ENCODE measurements around the gene C8G. TPM values are rescaled to one million over a fixed set of nuclear protein-coding genes. Genes with fewer than 3 reads are reported as not detected.

The C8G gene
- total RNA-seq, 1 experiment from 2014 or later: 0.53 TPM

- in situ Hi-C loops (cut with HindIII; ENCODE audit: low pct_unique_long_range_greater_than_20kb, low sequenced_read_pairs): loop anchor here (25.0 kb wide), 2 partner anchors 102 to 123 kb away; partner anchors contain the start of genes ABCA2, FUT7, NPDC1 and RABL6
Measured at GRCh38 chr9:136935651-136936050, 9.4 kb upstream of the C8G start.

DNA sequence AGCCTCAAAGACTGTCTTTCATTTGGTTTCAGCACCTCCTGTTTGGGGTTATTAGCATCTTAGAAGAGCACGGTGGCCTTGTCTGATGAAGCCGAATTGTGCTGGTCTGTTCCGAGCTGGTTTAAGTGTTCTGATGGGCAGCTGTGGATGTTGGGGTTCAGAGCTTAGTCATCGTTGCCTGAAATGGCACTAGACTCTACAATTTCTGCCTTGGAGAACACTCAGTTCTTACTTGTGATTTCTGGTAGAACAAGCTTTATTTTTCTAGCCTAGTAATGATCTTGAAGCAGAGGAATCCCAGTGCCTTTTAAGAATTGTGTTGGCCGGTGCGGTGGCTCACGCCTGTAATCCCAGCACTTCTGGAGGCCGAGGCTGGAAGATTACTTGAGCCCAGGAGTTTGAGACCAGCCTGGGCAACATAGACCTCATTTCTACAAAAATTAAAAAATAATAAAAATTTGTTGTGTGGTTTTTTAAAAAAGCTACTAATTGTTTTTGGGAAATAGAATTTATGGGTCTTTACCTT is 8.3 kb upstream of the C8G start:
- in situ Hi-C loops (cut with HindIII; ENCODE audit: low pct_unique_long_range_greater_than_20kb, low sequenced_read_pairs): loop anchor here (25.0 kb wide), 2 partner anchors 101 to 124 kb away; partner anchors contain the start of genes ABCA2, FUT7, NPDC1 and RABL6
- no peak for DNase-seq (ENCODE audit: low read depth, low spot score)

More at GRCh38 chr9:136935651-136936050, 9.4 kb upstream of the C8G start:
- no peak for DNase-seq (ENCODE audit: low read depth, low spot score)

GRCh38 chr9:136937186-136938001 is 7.6 kb upstream of the C8G start:
- in situ Hi-C loops (cut with HindIII; ENCODE audit: low pct_unique_long_range_greater_than_20kb, low sequenced_read_pairs): loop anchor here (25.0 kb wide), 2 partner anchors 100 to 125 kb away; partner anchors contain the start of genes ABCA2, FUT7, NPDC1 and RABL6

DNA sequence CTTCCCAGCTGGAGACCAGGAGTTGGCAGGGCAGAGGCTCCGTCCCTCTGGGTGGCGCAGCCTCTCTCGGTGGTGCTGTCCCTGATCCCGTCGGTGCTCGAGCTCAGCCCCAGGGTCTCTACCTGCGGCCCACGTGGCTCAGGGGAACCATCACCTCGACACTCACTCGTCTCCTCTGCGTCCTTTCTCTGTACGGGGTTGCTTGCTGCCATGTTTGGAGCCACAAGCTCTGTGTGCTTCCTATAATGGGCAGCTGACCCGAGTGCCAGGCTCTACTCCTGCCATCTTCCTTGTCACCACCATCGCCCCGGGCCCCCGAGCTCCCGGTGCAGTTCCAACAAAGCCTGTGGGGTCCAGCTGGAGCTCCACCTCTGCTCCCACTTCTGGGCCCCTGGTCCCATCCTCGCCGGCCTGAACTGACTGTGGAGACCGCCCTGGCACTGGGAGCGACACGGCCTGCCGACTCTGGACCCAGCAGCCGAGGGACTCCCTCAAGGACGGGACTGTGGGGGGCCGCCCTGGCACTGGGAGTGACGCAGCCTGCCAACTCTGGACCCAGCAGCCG is 5.5 kb upstream of the C8G start:
- in situ Hi-C loops (cut with HindIII; ENCODE audit: low pct_unique_long_range_greater_than_20kb, low sequenced_read_pairs): loop anchor here (25.0 kb wide), 2 partner anchors 98 to 127 kb away; partner anchors contain the start of genes ABCA2, FUT7, NPDC1 and RABL6
- DNase-seq (ENCODE audit: low read depth, low spot score): no peak

More at GRCh38 chr9:136937186-136938001, 7.6 kb upstream of the C8G start:
- no peak for DNase-seq (ENCODE audit: low read depth, low spot score)

- in situ Hi-C loops (cut with HindIII; ENCODE audit: low pct_unique_long_range_greater_than_20kb, low sequenced_read_pairs): loop anchor here (25.0 kb wide), 2 partner anchors 97 to 128 kb away; partner anchors contain the start of genes ABCA2, FUT7, NPDC1 and RABL6
- DNase-seq (ENCODE audit: low read depth, low spot score): no peak
Measured at GRCh38 chr9:136939996-136940525, 5.0 kb upstream of the C8G start.

DNA sequence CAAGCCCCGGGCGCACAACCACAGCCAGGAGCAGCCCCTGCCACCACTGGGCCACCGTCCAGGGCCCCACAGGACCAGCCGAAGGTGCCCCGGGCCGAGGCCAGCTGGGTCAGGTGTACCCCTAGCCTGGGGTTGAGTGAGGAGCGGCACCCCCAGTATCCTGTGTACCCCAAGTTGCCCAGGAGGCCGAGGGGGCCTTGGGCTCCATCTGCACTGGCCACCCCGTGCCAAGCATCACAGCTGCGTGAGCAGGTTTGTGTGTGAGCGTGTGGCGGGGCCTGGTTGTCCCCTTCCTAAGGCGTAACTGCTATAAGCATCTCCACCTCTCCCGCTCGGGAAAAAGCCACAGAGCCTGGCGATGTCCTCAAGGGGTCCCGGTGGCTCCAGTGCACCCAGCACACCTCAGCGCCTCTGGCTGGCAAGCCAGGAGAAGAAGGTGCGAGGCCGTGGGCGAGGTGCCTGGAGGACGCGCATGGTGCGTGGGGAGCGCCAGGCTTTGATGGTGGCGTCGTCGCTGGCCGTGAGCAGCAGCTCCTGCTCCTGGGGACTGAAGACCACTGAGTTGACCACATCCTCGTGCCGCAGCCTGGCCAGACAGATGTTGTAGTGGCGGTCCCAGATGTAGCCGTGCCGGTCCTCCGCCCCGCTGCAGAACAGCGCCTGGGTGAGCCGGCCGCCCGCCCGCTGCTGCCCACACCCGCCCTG is 4.4 kb upstream of the C8G start:
- no peak for DNase-seq (ENCODE audit: low read depth, low spot score)
- in situ Hi-C loops (cut with HindIII; ENCODE audit: low pct_unique_long_range_greater_than_20kb, low sequenced_read_pairs): loop anchor here (25.0 kb wide), 2 partner anchors 97 to 128 kb away; partner anchors contain the start of genes ABCA2, FUT7, NPDC1 and RABL6

GRCh38 chr9:136941231-136942111 is 3.6 kb upstream of the C8G start:
- in situ Hi-C loops (cut with HindIII; ENCODE audit: low pct_unique_long_range_greater_than_20kb, low sequenced_read_pairs): loop anchor here (25.0 kb wide), 2 partner anchors 96 to 129 kb away; partner anchors contain the start of genes ABCA2, FUT7, NPDC1 and RABL6

DNA sequence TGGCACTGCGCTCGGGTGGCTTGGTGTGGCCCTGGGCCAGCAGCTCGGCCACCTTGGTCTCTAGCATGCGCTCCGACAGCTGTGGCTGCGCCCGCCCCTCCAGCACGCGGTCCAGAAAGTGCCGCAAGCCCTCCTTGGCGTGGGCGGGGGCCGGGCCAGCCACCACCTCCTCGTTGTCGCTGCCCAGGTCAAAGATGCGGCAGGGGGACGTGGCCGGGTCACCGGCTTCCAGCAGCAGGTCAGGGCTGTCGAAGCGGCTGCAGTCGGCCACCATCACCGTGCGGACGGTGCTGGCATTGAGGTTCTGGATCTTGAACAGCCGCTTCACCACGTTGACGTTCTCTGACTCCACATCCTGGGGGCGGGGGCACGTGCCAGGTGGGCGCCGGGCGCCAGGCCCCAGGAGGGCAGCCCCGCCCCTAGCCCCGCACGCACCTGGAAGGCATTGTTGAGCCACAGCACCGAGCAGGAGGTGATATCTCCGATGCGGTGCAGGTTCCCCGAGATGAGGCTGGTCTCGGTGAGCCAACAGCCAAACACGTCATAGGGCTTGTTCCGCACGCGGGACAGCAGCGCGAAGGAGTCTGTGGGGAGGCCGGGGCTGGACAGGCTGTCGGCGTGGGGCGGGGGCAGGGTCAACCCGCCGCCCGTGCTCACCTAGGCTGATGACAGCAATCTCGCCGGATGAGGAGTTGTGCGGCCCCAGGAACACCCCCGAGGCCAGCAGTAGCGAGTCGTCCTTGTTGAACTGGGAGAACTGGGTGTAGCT is 2.7 kb upstream of the C8G start:
- in situ Hi-C loops (cut with HindIII; ENCODE audit: low pct_unique_long_range_greater_than_20kb, low sequenced_read_pairs): loop anchor here (25.0 kb wide), 2 partner anchors 95 to 130 kb away; partner anchors contain the start of genes ABCA2, FUT7, NPDC1 and RABL6
- DNase-seq (ENCODE audit: low read depth, low spot score): no peak

More at GRCh38 chr9:136941231-136942111, 3.6 kb upstream of the C8G start:
- no peak for DNase-seq (ENCODE audit: low read depth, low spot score)

GRCh38 chr9:136942881-136943230 is 2.2 kb upstream of the C8G start:
- no peak for DNase-seq (ENCODE audit: low read depth, low spot score)
- in situ Hi-C loops (cut with HindIII; ENCODE audit: low pct_unique_long_range_greater_than_20kb, low sequenced_read_pairs): loop anchor here (25.0 kb wide), 2 partner anchors 94 to 131 kb away; partner anchors contain the start of genes ABCA2, FUT7, NPDC1 and RABL6

- in situ Hi-C loops (cut with HindIII; ENCODE audit: low pct_unique_long_range_greater_than_20kb, low sequenced_read_pairs): loop anchor here (25.0 kb wide), 2 partner anchors 94 to 131 kb away; partner anchors contain the start of genes ABCA2, FUT7, NPDC1 and RABL6
Measured at GRCh38 chr9:136943291-136944211, 1.5 kb upstream of the C8G start.

DNA sequence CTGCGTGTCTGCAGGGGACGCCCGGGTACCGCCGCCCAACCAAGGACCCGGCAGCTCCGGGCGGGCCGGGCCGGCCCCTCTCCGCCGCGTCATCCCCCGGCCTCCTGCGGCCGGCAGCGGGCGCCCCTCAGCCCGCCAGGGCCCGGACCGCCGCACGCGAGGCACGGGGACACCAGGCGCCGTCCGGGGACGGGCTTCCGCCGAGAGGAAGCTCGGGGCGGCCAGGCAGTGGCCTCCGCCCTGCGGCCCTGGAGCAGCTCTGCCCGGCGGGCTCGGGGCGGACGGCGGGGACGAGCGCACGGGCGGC is 878 bp upstream of the C8G start:
- peak; percentile 43 for DNase-seq (ENCODE audit: low read depth, low spot score)
- in situ Hi-C loops (cut with HindIII; ENCODE audit: low pct_unique_long_range_greater_than_20kb, low sequenced_read_pairs): loop anchor here (25.0 kb wide), 2 partner anchors 93 to 132 kb away; partner anchors contain the start of genes ABCA2, FUT7, NPDC1 and RABL6

More at GRCh38 chr9:136943291-136944211, 1.5 kb upstream of the C8G start:
- no peak for DNase-seq (ENCODE audit: low read depth, low spot score)

- in situ Hi-C loops (cut with HindIII; ENCODE audit: low pct_unique_long_range_greater_than_20kb, low sequenced_read_pairs): loop anchor here (25.0 kb wide), 2 partner anchors 92 to 133 kb away; partner anchors contain the start of genes ABCA2, FUT7, NPDC1 and RABL6
- DNase-seq (ENCODE audit: low read depth, low spot score): no peak
Measured at GRCh38 chr9:136945333-136946227, 537 bp downstream of the C8G start.

DNA sequence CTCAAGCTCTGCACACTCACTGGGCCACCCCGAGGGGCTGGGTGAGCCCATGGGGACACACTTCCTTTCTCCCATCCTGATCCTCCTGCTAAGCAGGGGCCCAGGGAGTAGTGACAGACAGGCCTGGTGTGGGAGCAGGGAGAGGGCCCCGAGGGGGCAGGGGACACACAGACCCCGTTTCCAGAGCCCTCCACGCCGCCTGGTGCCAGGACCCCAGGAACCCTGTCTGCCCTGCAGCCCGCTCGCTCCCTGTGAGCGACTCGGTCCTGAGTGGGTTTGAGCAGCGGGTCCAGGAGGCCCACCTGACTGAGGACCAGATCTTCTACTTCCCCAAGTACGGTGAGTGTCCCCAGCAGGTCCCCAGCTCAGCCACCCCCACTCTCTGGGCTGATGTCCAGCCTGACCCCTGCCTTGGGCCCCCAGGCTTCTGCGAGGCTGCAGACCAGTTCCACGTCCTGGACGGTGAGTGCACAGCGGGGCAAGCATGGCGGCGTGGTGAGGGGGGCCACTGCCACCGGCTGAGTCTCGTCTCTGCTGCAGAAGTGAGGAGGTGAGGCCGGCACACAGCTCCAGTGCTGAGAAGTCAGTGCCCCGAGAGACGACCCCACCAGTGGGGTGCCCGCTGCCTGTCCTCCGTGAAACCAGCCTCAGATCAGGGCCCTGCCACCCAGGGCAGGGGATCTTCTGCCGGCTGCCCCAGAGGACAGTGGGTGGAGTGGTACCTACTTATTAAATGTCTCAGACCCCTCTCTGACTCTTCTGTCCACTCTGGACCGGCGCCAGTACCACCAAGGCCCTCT is 1.4 kb downstream of the C8G start:
- in situ Hi-C loops (cut with HindIII; ENCODE audit: low pct_unique_long_range_greater_than_20kb, low sequenced_read_pairs): loop anchor here (25.0 kb wide), 2 partner anchors 91 to 134 kb away; partner anchors contain the start of genes ABCA2, FUT7, NPDC1 and RABL6
- DNase-seq (ENCODE audit: low read depth, low spot score): no peak

All from SK-MEL-5 (cell line).